ENCODE data around the gene BRDT. TPM values are rescaled to one million over a fixed set of nuclear protein-coding genes. Genes with fewer than 3 reads are reported as not detected.

The BRDT gene
- total and polyA plus RNA-seq, 2 of the 13 experiments (the other 11 are each of a cell fraction or from before 2014, with no cell fraction given) = not detected

GRCh38 chr1:92043621-92044020 is 94.4 kb downstream of the BRDT start:
- Histone ChIP-seq H3K27me3 (ENCODE audit: control insufficient read depth in 1 of 2, insufficient read depth in 2 of 2, low read length in 2 of 2) (no peaks in the 10 kb centered on the region), H3K27ac (ENCODE audit: extremely low read length, insufficient read depth, low read length) (no peak overlapping the region), H3K4me2 (ENCODE audit: low read depth, low read length) (no peak overlapping the region), H2AFZ (ENCODE audit: low read length) (no peak overlapping the region), H3K4me3 (replicated peaks in 1 of 3; ENCODE audit: insufficient read depth in 1 of 3, low read depth in 2 of 3, low read length in 3 of 3) (no peak overlapping the region), H3K9me3 (ENCODE audit: low read length) (no peaks in the 10 kb centered on the region), H4K20me1 (ENCODE audit: insufficient read depth, low read length) (no peaks in the 10 kb centered on the region), H3K36me3 (replicated peaks in 1 of 2; ENCODE audit: control insufficient read depth in 1 of 2, insufficient read depth in 2 of 2, low read length in 2 of 2) (no peaks in the 10 kb centered on the region), H3K79me2 (ENCODE audit: insufficient read depth, low read length) (no peaks in the 10 kb centered on the region), H3K4me1 (ENCODE audit: insufficient read depth, low read length) (peaks cover 7% of the 10 kb centered on the region), H3K9ac (ENCODE audit: insufficient read depth, low read depth, low read length) (no peak overlapping the region)
- no TSS peak for BruUV-seq (replicated peaks)
- ChIA-PET CTCF (ENCODE audit: low intra/inter-chr PET ratio, low total read pairs) (no interaction called here), POLR2A (no interaction called here)
- in situ Hi-C loops (cut with HindIII; ENCODE audit: extremely low pct_ligation_motif_present, low pct_unique_long_range_greater_than_20kb) (no loop called here), intact Hi-C loops (cut with micrococcal nuclease; ENCODE audit: unreplicated experiment) (no loop called here)
- TF ChIP-seq FOXK2 (IDR thresholded peaks at IDR 0.05) (no peak), ZKSCAN8 (CRISPR knock-in tag; IDR thresholded peaks at IDR 0.05; ENCODE audit: borderline replicate concordance) (no peak), ATAD3A (CRISPR knock-in tag; IDR thresholded peaks at IDR 0.05) (no peak), AHR (CRISPR knock-in tag; IDR thresholded peaks at IDR 0.05) (no peak), ZZZ3 (CRISPR knock-in tag; IDR thresholded peaks at IDR 0.05; ENCODE audit: borderline replicate concordance) (no peak), ZNF644 (CRISPR knock-in tag; IDR thresholded peaks at IDR 0.05; ENCODE audit: low read depth) (no peak), ZNF530 (CRISPR knock-in tag; IDR thresholded peaks at IDR 0.05; ENCODE audit: low read depth) (no peak), DMAP1 (CRISPR knock-in tag; IDR thresholded peaks at IDR 0.05) (no peak), ZNF24 (IDR thresholded peaks at IDR 0.05) (no peak), SNAPC2 (CRISPR knock-in tag; IDR thresholded peaks at IDR 0.05) (no peak), FOXA1 (IDR thresholded peaks at IDR 0.05) (no peak), FOXA1 (CRISPR knock-in tag; IDR thresholded peaks at IDR 0.05) (no peak), ZBTB7A (CRISPR knock-in tag; IDR thresholded peaks at IDR 0.05) (no peak), TBL1XR1 (IDR thresholded peaks at IDR 0.05; ENCODE audit: borderline replicate concordance, low read length, partially characterized antibody) (no peak), CBX5 (CRISPR knock-in tag; IDR thresholded peaks at IDR 0.05; ENCODE audit: borderline replicate concordance) (no peak), RXRB (CRISPR knock-in tag; IDR thresholded peaks at IDR 0.05; ENCODE audit: borderline replicate concordance) (no peak), HOXA9 (CRISPR knock-in tag; IDR thresholded peaks at IDR 0.05; ENCODE audit: borderline replicate concordance) (no peak), ZNF12 (CRISPR knock-in tag; IDR thresholded peaks at IDR 0.05) (no peak), ZNF260 (CRISPR knock-in tag; IDR thresholded peaks at IDR 0.05; ENCODE audit: borderline replicate concordance, low read depth) (no peak), ZBTB38 (CRISPR knock-in tag; IDR thresholded peaks at IDR 0.05) (no peak)
- DNase-seq (ENCODE audit: low spot score) (no peak), FAIRE-seq (no peak), ATAC-seq (no peak)
- 43% methylated on average over 4 of the region's 5 CpGs for WGBS (ENCODE audit: low lambda C conversion rate)

Data from HepG2 (cell line).